GM06990 (cell line): ENCODE results near the gene TECPR2.
A peak's percentile ranks its signal among the peaks of the same experiment; 100 is the strongest.

Experiments used
- DNase-seq: peaks from one replicate; pipeline ENCODE4 v3.0.0-alpha.2; 2011; ENCODE audit not compliant: insufficient read length; ENCODE audit errors: extremely low read depth
- H3K27me3 ChIP-seq: replicated peaks from 2 replicates; pipeline ENCODE4 v1.6.0; 2011; ENCODE audit warnings: low read length; ENCODE audit not compliant: control insufficient read depth, insufficient read depth
- H3K36me3 ChIP-seq: 2 replicates; pipeline ENCODE4 v1.5.1; 2011; ENCODE audit warnings: low read length; ENCODE audit not compliant: control insufficient read depth, insufficient read depth
- H3K4me3 ChIP-seq: replicated peaks from 2 replicates; pipeline ENCODE4 v1.5.1; 2011; ENCODE audit warnings: low read depth, mild to moderate bottlenecking, control low read depth, low read length
- TF ChIP-seq, protein P1 (sequence below): IDR thresholded peaks from 2 replicates; pipeline ENCODE4 v1.5.1; 2011; ENCODE audit warnings: low read length, control low read depth, mild to moderate bottlenecking, inconsistent platforms; ENCODE audit not compliant: insufficient read depth, poor library complexity, severe bottlenecking

TECPR2 gene

DNA sequence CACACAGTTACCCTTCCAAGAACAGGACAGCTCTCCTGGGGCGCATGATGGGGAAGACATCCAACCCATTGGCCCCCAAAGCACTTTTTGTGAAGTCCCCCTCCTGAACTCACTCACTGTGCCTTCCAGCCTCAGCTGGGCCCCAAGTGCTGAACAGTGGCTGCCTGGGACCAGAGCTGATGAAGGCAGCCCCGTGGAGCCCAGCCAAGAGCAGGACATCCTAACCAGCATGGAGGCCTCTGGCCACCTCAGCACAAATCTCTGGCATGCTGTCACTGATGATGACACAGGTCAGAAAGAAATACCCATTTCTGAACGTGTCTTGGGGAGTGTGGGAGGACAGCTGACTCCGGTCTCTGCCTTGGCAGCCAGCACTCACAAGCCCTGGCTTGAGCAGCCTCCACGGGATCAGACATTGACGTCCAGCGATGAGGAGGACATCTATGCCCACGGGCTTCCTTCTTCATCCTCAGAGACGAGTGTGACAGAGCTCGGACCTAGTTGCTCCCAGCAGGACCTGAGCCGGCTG lies 72.0 kb downstream of the TECPR2 start:
- TF ChIP-seq, protein P1, sequence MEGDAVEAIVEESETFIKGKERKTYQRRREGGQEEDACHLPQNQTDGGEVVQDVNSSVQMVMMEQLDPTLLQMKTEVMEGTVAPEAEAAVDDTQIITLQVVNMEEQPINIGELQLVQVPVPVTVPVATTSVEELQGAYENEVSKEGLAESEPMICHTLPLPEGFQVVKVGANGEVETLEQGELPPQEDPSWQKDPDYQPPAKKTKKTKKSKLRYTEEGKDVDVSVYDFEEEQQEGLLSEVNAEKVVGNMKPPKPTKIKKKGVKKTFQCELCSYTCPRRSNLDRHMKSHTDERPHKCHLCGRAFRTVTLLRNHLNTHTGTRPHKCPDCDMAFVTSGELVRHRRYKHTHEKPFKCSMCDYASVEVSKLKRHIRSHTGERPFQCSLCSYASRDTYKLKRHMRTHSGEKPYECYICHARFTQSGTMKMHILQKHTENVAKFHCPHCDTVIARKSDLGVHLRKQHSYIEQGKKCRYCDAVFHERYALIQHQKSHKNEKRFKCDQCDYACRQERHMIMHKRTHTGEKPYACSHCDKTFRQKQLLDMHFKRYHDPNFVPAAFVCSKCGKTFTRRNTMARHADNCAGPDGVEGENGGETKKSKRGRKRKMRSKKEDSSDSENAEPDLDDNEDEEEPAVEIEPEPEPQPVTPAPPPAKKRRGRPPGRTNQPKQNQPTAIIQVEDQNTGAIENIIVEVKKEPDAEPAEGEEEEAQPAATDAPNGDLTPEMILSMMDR: no peak
- peaks cover 7% of the 10 kb centered on the region for H3K36me3 ChIP-seq
- H3K27me3 ChIP-seq: no peaks in the 10 kb centered on the region
- no peak overlapping the region for H3K4me3 ChIP-seq
- DNase-seq: no peak

DNA sequence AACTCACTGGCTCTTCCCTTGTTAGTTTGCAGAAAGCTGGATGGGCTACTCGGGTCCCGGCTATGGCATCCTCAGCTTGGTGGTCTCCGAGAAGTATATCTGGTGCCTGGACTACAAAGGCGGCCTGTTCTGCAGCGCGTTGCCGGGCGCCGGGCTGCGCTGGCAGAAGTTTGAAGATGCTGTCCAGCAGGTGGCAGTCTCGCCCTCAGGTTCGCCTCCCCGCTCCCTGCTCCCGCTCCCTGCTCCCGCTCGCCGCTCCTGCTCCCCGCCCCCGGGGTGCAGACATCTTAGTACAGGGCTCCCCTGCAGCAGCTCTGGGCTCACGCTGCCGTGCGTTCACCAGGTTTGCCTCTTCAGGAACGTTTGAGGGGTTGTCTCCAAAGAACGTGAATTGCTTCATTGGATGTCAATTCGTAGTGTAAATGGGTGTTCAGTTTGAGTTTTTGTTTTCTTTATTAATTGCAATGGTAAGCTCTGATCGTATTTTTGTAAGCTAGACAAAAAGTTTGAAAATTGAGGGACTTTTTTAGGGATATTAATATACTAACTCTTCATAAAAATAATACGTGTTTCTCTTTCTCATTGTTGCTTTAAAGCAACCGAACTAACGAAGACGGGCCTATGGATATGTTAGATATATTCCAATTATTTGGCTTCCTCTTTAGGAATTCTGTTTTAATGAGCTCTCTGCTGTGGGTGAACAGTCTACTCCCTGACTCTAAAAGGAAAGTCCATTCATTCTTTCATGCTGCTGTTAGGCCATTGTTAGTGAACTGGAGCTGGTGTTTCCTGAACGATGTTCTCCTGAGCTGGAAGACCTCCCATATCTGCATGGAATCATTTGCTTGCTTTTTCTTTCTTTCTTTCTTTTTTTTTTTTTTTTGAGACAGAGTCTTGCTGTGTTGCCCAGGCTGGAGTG lies 75.5 kb downstream of the TECPR2 start:
- peaks cover 7% of the 10 kb centered on the region for H3K36me3 ChIP-seq
- no peaks in the 10 kb centered on the region for H3K27me3 ChIP-seq
- DNase-seq: peak; percentile 66
- H3K4me3 ChIP-seq: no peak overlapping the region
- TF ChIP-seq, protein P1: peak; percentile 74

DNA sequence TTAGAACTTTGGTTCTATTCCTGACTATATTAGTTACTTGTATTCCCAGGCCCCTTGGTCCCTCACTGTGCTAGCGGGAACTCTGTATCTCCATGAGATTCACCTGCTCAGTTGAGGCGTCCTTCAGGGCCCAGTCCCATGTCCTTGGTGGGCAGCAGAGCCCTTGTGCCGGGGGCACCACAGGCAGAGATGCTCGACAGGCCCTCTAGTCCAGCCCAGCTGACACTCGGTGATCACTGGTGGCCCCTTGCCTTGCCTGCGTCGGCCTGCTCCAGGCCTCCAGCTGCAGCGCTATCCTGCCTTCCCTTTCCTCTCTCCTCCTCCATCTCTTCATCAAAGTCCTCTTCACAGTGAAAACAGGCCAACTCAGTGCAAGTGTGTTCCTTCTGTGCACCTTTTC lies 76.8 kb downstream of the TECPR2 start:
- Histone ChIP-seq H3K27me3 (no peaks in the 10 kb centered on the region), H3K4me3 (no peak overlapping the region), H3K36me3 (peaks cover 10% of the 10 kb centered on the region)
- TF ChIP-seq, protein P1: no peak
- DNase-seq: no peak

DNA sequence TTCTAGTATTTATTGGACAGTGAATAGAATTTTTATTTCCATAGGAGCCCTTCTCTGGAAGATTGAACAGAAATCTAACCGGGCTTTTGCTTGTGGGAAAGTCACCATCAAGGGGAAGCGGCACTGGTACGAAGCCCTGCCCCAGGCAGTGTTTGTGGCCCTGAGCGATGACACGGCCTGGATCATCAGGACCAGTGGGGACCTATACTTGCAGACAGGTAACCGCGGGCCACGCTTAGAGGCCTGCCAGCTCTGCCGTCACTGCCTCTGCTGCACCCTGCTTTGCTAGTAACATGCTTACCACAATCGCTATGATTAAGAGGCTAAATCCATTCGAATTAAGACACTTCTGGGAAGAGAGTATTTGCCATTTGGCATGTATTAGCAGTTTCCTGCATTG lies 77.7 kb downstream of the TECPR2 start:
- no peak overlapping the region for H3K4me3 ChIP-seq
- peaks cover 11% of the 10 kb centered on the region for H3K36me3 ChIP-seq
- TF ChIP-seq, protein P1: no peak
- no peak for DNase-seq
- no peaks in the 10 kb centered on the region for H3K27me3 ChIP-seq

DNA sequence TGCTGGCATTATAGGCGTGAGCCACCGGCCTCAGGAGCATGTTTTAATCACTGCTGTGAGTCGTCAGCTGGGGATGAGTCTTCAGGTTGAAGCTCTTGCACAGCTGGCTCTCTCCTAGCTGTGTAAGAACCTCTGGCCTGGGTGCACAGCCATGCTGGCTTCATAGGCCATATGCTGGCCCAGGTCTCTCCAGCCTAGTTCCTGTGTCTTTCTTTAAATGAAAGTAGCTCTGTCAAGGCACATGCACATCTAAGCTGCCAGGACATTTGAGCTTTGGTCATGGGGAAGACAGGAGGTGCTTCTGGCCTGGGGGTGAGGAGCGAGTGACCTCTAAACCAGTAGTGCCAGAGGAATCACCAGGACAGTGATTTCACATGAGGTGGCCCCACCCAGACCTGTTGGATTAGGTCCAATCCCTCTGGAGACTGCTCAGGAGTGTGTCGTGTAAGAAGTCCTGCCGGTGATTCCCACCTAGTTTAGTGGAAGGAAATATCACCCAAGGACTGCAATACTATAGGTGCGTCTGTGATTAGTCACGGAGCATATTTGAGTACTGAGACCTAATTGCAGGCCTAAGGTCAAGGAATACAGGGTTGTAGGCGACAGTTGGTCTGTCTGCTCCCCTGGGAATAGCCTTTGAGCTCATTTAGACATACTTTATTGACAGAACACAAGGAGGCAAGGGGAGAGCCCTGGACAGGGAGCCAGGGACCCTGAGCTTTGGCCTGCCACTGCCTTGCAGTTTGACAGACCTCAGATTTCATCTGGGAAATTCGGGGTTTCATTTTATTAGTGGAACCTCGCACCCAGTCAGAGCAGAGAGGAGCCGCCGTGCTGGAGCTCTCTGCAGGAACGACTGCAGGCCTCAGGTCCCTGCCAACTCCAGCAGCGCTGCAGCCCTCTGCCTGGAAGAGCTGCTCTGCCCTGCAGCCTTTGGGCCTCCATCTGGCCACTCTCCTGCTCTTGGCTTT lies 79.8 kb downstream of the TECPR2 start:
- Histone ChIP-seq H3K4me3 (no peak overlapping the region), H3K27me3 (no peaks in the 10 kb centered on the region), H3K36me3 (peaks cover 11% of the 10 kb centered on the region)
- no peak for DNase-seq
- TF ChIP-seq, protein P1: no peak
